ENCODE results near the gene SLC18A3. TPM values are rescaled to one million over a fixed set of nuclear protein-coding genes. Genes with fewer than 3 reads are reported as not detected.

SLC18A3 gene
- total RNA-seq, 1 experiment from 2014 or later: not detected

- no peak overlapping the region for H3K9ac ChIP-seq (ENCODE audit: extremely low read depth, insufficient read length, low read length)
- H3K27ac ChIP-seq (ENCODE audit: insufficient read length, low read depth, low read length): no peak overlapping the region
- WGBS (ENCODE audit: extremely low coverage, insufficient read length, low lambda C conversion rate): no CpG with 5 or more reads among the region's 8 CpGs
- no peak overlapping the region for H2BK120ac ChIP-seq (ENCODE audit: low read depth, low read length, poor library complexity, severe bottlenecking)
- no peak overlapping the region for H3T11ph ChIP-seq (ENCODE audit: low read length)
- DNase-seq: no peak
- no peaks in the 10 kb centered on the region for H3K9me3 ChIP-seq (ENCODE audit: control insufficient read depth, low read depth, low read length)
- H3K79me2 ChIP-seq (ENCODE audit: insufficient read depth, low read length): no peaks in the 10 kb centered on the region
- no peak overlapping the region for H3K4me2 ChIP-seq (ENCODE audit: insufficient read depth, insufficient read length, low read length)
- peaks cover 36% of the 10 kb centered on the region for H3K27me3 Mint-ChIP-seq (ENCODE audit: low read depth)
- no peaks in the 10 kb centered on the region for H3K36me3 Mint-ChIP-seq (ENCODE audit: insufficient read depth in 1 of 3, low read depth in 3 of 3)
- TF ChIP-seq CTCF (conservative IDR thresholded peaks at IDR 0.05): no peak
- no peaks in the 10 kb centered on the region for H3K9me3 Mint-ChIP-seq
- no peak overlapping the region for H3K14ac ChIP-seq (ENCODE audit: insufficient read depth, low read length)
- H3K4me1 ChIP-seq (ENCODE audit: insufficient read depth, low read length): no peaks in the 10 kb centered on the region
- no peak overlapping the region for H3K27ac Mint-ChIP-seq
- H2BK20ac ChIP-seq (ENCODE audit: low read depth, low read length, poor library complexity, severe bottlenecking): no peak overlapping the region
- H3K27me3 ChIP-seq (ENCODE audit: insufficient read depth, low read length): no peaks in the 10 kb centered on the region
- H2BK15ac ChIP-seq (ENCODE audit: low read depth, low read length): no peak overlapping the region
- no peak overlapping the region for H2AFZ ChIP-seq (ENCODE audit: low read length)
- no peak overlapping the region for H3K56ac ChIP-seq (ENCODE audit: insufficient read length, low read depth, low read length)
- no peak overlapping the region for H3K18ac ChIP-seq (ENCODE audit: insufficient read length, low read depth, low read length)
- H4K8ac ChIP-seq (replicated peaks; ENCODE audit: insufficient read length, low read depth, low read length): no peak overlapping the region
- no peak overlapping the region for H3K23ac ChIP-seq (ENCODE audit: insufficient read length, low read depth, low read length)
- H2AK5ac ChIP-seq (ENCODE audit: insufficient read length, low read length): no peak overlapping the region
- H3K79me1 ChIP-seq (ENCODE audit: insufficient read depth, low read depth, low read length, poor library complexity, severe bottlenecking): no peaks in the 10 kb centered on the region
- H2BK12ac ChIP-seq (ENCODE audit: insufficient read length, low read depth, low read length): no peak overlapping the region
- H3K4me1 Mint-ChIP-seq: peaks cover 0 to 3% of the 10 kb centered on the region in 2 experiments; a peak in 1 of 4 replicates
- no peak overlapping the region for H3K4ac ChIP-seq (ENCODE audit: low read depth, low read length)
- H4K5ac ChIP-seq (ENCODE audit: insufficient read length, low read depth, low read length): no peak overlapping the region
- H4K91ac ChIP-seq (ENCODE audit: insufficient read length, low read depth, low read length): no peak overlapping the region
- H2BK5ac ChIP-seq (ENCODE audit: insufficient read length, low read length): no peak overlapping the region
- H3K23me2 ChIP-seq (ENCODE audit: insufficient read length, low read depth, low read length, poor library complexity, severe bottlenecking): no peaks in the 10 kb centered on the region
- no peak overlapping the region for H3K4me3 Mint-ChIP-seq
- no peaks in the 10 kb centered on the region for H4K20me1 ChIP-seq (ENCODE audit: control insufficient read depth, insufficient read depth, insufficient read length)
Measured at GRCh38 chr10:49634069-49634660, 24.1 kb downstream of the SLC18A3 start.

Data from H9 (cell line).